ENCODE results near the gene KDM4B.

The KDM4B gene

GRCh38 chr19:5052945-5053485, 84.1 kb downstream of the KDM4B start:
- FAIRE-seq = no peak

GRCh38 chr19:5053661-5054060, 84.7 kb downstream of the KDM4B start:
- FAIRE-seq = no peak

GRCh38 chr19:5054551-5055456, 85.9 kb downstream of the KDM4B start:
- no peak for FAIRE-seq

GRCh38 chr19:5055457-5055776, 86.5 kb downstream of the KDM4B start:
- FAIRE-seq = no peak

GRCh38 chr19:5057860-5058259, 88.9 kb downstream of the KDM4B start:
- no peak for FAIRE-seq

GRCh38 chr19:5058521-5059212, 89.8 kb downstream of the KDM4B start:
- FAIRE-seq = no peak

- no peak for FAIRE-seq
These were observed 90.3 kb downstream of the KDM4B start for GRCh38 chr19:5059213-5059574.

- no peak for FAIRE-seq
These were observed 90.9 kb downstream of the KDM4B start for GRCh38 chr19:5059793-5060192.

GRCh38 chr19:5062195-5062594, 93.3 kb downstream of the KDM4B start:
- FAIRE-seq = no peak

- FAIRE-seq = no peak
These were observed 93.9 kb downstream of the KDM4B start for GRCh38 chr19:5062799-5063198.

GRCh38 chr19:5063873-5064645, 95.1 kb downstream of the KDM4B start:
- no peak for FAIRE-seq

- no peak for FAIRE-seq
These were observed 96.0 kb downstream of the KDM4B start for GRCh38 chr19:5064896-5065295.

GRCh38 chr19:5065663-5066093, 96.8 kb downstream of the KDM4B start:
- no peak for FAIRE-seq

- FAIRE-seq = no peak
These were observed 97.9 kb downstream of the KDM4B start for GRCh38 chr19:5066768-5067167.

GRCh38 chr19:5067678-5068077, 98.8 kb downstream of the KDM4B start:
- no peak for FAIRE-seq

- no peak for FAIRE-seq
These were observed 99.5 kb downstream of the KDM4B start for GRCh38 chr19:5068233-5069072.

GRCh38 chr19:5070331-5070730, 101.4 kb downstream of the KDM4B start:
- no peak for FAIRE-seq

GRCh38 chr19:5070930-5071329, 102.0 kb downstream of the KDM4B start:
- no peak for FAIRE-seq

- no peak for FAIRE-seq
These were observed 102.7 kb downstream of the KDM4B start for GRCh38 chr19:5071579-5071978.

GRCh38 chr19:5072115-5072514, 103.2 kb downstream of the KDM4B start:
- no peak for FAIRE-seq

GRCh38 chr19:5073153-5073844, 104.4 kb downstream of the KDM4B start:
- no peak for FAIRE-seq

- no peak for FAIRE-seq
These were observed 105.5 kb downstream of the KDM4B start for GRCh38 chr19:5074407-5074806.
